ENCODE data around the gene AMPD3.

The AMPD3 gene

GRCh38 chr11:10528121-10528520, 73.1 kb downstream of the AMPD3 start:
- in situ Hi-C loops (cut with MboI; ENCODE audit: low sequenced_read_pairs), result loop anchor here (25.0 kb wide), 1 partner anchor 209 kb away; no protein-coding TSS in a partner anchor

- in situ Hi-C loops (cut with MboI; ENCODE audit: low sequenced_read_pairs), result loop anchor here (25.0 kb wide), 1 partner anchor 208 kb away; no protein-coding TSS in a partner anchor
Measured at GRCh38 chr11:10529279-10529678, 74.2 kb downstream of the AMPD3 start.

DNA sequence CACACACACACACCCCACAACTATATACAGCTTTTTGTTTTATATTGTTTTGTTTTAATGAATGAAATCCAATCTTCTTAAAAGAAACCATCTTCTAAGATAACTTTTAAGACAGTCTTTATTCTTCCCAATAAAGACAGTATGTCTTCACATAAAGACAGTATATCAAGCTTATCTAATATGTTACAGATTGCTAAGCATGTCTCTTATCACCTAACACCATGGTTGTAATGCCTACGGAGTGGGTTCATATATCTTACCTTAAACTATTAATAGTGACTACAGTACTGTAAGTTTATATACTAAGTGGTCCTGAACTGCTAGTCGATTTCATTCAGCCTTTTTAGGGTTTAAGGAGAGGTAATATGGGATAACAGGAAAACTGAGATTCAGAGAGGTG, 77.5 kb downstream of the AMPD3 start:
- in situ Hi-C loops (cut with MboI; ENCODE audit: low sequenced_read_pairs), result loop anchor here (25.0 kb wide), 1 partner anchor 205 kb away; no protein-coding TSS in a partner anchor

- in situ Hi-C loops (cut with MboI; ENCODE audit: low sequenced_read_pairs), result loop anchor here (25.0 kb wide), 1 partner anchor 204 kb away; no protein-coding TSS in a partner anchor
Measured at GRCh38 chr11:10533323-10533722, 78.3 kb downstream of the AMPD3 start.

DNA sequence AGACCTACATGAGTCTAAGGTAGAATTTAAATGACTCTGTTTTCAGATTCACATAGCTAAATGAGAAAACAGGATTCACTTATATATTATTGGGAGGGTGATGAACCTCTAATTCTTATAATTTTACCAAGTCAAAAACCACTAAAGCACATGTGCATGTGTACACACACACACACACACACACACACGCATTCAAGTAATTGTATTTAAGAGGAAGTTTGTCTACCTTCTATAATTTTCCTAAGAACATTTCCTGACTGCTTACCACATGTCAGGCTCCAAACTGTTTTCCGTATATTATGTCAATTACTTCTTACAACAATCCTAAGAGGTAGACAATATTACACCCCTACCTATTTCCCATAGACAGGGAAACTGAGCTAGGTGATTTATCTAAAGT, 79.3 kb downstream of the AMPD3 start:
- in situ Hi-C loops (cut with MboI; ENCODE audit: low sequenced_read_pairs), result loop anchor here (25.0 kb wide), 1 partner anchor 203 kb away; no protein-coding TSS in a partner anchor

DNA sequence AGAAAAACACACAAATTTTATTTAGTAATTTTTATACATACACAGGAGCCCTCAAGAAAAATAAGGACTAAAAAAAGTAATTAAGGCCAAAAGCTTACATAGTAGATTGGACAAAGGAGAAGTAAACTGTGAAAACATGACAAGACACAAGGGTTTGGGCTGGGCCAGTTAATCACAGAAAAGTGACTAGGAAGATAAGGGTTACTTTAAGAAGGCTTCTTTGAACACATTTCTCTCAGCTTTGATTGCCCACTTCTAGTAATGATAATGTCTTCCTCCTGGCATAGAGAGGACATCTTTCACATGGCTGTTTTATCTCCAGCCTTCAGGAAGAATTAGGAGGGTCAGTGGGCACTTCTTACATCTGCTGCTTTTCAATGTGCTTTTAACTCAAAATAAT, 82.5 kb downstream of the AMPD3 start:
- in situ Hi-C loops (cut with MboI; ENCODE audit: low sequenced_read_pairs), result loop anchor here (25.0 kb wide), 1 partner anchor 200 kb away; no protein-coding TSS in a partner anchor

DNA sequence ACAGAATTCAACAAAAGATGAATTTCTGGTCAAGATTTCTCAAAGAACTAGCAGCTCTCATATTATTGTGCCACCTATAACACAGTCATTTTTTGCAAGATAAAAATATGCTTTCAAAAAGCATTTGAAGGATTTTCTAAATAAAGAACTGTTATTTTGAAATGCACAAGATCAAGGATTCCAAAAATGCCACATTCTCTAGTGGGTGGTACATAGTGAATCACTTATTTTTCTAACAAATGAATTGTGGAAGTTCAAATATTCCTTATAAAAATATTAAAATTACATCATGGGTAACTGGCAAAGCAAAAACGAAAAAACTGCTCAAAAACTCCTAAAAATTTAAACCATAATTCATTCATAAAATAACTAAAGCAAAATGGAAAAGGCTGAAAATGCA, 83.9 kb downstream of the AMPD3 start:
- in situ Hi-C loops (cut with MboI; ENCODE audit: low sequenced_read_pairs), result loop anchor here (25.0 kb wide), 1 partner anchor 198 kb away; no protein-coding TSS in a partner anchor

- in situ Hi-C loops (cut with MboI; ENCODE audit: low sequenced_read_pairs), result loop anchor here (25.0 kb wide), 1 partner anchor 198 kb away; no protein-coding TSS in a partner anchor
Measured at GRCh38 chr11:10539339-10539738, 84.3 kb downstream of the AMPD3 start.

DNA sequence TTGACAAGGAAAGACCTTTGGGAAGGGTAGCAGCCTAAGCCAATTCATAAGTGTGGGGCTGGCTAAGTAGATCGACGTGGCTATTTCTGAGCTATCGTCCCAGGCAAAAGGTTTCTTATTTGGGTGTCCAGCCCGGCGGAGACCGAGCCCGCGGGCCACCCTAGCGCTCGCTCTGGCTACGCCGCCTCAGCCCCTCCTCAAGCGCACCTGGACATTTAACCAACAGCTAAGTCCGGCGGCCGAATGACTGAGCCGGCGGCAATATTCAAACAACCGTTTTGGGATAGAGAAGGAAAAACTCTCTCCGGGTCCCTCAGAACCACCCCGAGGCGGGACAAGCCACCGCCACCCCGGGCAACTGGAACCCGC, 85.5 kb downstream of the AMPD3 start:
- in situ Hi-C loops (cut with MboI; ENCODE audit: low sequenced_read_pairs), result loop anchor here (25.0 kb wide), 1 partner anchor 197 kb away; no protein-coding TSS in a partner anchor

DNA sequence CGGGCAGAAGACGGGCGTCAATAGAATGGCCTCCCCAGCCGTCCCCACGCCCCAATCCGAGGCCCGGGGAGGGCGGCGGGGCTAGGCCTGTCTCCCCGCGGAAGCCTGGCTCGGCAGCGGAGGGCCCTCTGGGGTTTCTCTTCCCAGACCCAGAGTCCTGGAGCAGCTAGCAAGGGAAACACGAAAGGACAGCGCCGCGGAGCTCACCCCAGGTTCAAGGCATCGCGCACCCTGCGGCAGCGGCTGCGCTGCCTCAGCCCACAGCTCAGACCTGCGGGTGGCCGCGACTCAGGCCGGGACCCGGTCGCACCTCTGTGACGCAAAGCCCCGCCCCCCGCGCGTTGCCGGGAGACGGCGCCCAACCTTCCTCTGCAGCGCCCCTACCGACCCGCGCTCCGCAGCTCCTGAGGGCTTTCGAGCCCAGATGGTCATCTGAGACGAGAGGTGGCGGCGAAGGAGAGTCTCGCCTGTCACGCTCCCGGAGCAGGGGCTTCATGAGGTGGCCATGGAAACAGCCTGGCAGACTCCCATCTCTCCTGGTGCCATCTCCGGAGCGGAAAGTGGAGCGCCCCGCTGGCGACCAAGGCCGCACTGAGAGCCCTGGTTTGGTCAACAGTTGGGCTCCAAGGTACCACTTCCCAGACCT, 86.0 kb downstream of the AMPD3 start, which contains the start of gene RNF141:
RNF141 (minus strand) TSS at position 273 of the 646 bp plus-strand sequence. CDS start 7,029 bp downstream, outside the sequence.
- in situ Hi-C loops (cut with MboI; ENCODE audit: low sequenced_read_pairs), result loop anchor here (25.0 kb wide), 1 partner anchor 196 kb away; no protein-coding TSS in a partner anchor

DNA sequence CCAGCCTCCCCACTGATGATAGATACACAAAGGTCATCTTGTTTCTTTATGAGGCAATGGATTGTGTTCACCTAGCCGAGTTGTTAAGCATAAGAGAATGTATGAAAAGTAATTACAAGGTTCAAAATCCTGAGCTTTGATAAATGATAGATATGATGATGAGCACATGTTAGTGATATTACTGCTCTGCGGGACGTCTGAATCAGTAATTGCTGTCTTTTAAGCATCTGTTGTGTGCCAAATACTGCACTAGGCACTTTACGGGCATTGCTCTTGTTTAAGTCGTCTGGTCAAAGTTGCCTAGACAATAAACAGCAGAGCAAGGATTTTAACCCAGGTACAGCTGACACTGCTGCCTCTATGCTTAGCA, 86.5 kb downstream of the AMPD3 start:
- in situ Hi-C loops (cut with MboI; ENCODE audit: low sequenced_read_pairs), result loop anchor here (25.0 kb wide), 1 partner anchor 196 kb away; no protein-coding TSS in a partner anchor

DNA sequence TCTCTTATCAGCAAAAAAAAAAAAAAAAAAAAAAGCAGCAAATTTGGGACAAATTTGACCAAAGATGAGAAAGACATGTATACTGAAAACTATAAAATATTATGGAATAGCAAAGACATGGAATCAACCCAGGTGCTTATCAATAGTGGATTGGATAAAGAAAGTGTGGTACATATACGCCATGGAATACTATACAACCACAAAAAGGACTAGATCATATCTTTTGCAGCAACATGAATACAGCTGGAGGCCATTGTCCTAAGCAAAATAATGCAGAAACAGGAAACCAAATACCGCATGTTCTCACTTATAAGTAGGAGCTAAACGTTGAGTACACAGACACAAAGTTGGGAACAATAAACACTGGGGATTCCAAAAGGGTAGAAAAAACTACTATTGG, 87.7 kb downstream of the AMPD3 start:
- in situ Hi-C loops (cut with MboI; ENCODE audit: low sequenced_read_pairs), result loop anchor here (25.0 kb wide), 1 partner anchor 195 kb away; no protein-coding TSS in a partner anchor

- in situ Hi-C loops (cut with MboI; ENCODE audit: low sequenced_read_pairs), result loop anchor here (25.0 kb wide), 1 partner anchor 194 kb away; no protein-coding TSS in a partner anchor
Measured at GRCh38 chr11:10543782-10544181, 88.7 kb downstream of the AMPD3 start.

DNA sequence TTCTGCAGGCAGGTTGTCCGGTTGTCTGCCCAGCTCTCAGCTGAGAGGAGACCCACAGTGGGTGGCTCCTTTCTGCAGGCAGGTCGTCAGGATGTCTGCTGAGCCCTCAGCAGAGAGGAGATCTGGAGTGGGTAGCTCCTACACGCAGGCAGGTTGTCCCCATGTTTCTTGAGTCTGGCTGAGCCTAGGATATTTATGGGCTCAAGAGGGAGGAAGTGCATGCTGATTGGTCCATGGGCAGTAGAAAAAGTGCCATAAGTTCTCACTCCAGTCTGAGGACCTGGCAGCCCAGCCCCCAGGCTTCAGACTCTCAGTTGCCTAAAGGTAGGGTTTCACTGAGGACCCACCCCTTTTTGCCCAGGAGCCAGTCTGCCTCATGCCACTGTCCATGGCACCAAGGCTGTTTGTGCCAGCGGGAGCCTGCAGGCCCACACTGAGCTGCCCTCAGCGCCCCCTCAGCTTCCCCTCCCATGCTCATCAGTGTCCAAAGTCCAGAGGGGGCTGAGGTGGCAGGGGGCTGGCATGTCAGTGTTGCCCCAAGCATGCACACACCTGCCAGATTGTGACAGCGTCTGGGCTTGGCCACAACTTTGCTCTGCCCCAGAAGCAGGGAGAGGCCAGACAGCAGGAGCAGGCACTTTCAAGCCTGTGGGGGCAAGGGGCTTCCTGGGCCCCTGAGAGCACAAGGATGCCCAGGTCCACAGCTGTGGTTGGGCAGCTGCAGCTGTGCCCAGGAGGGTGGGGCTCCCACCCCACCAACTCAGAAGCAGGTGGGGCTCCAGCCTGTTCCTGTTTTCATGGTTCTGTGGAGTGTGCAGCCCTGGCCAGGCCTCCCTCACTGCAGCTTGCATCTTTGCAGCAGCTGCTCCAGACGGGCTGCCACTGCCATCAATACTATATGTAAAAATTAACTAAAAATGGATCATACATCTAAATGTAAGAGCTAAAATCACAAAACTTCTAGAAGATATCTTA, 89.7 kb downstream of the AMPD3 start:
- in situ Hi-C loops (cut with MboI; ENCODE audit: low sequenced_read_pairs), result loop anchor here (25.0 kb wide), 1 partner anchor 193 kb away; no protein-coding TSS in a partner anchor

DNA sequence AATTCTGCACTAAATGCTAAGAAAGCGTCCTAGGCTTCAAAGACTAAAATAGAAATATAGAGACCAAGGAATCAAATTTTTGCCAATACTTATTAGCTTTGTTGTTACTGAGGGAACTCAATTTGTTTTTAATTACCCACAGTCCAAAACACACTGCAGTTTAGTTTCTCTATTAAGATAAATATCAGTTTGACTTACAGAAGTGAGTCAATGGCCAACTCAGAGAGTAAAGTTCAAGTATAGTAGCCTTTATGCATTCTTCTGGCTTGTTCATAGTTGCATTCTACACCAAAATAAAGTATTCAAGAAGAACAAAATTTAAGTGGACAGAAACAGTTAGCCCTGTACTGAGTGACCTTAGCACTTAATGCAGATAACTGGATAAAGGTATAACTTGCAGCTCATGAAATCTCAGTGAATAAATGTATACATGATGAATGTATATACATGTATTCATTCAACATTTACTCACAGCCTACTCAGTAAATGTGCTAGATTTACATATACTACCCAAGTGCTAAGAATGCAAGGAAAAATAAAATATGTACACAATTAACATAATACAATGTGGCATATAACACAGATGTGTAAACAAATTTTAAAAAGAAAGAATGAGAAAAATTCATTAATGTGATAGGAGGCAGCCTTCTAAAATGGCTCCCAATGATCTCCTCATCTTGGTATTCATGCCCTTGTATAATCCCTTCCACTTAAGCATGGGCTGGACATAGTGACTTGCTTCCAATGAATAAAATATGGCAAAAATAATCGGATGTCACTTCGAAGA, 95.6 kb downstream of the AMPD3 start:
- in situ Hi-C loops (cut with MboI; ENCODE audit: low sequenced_read_pairs), result no loop called here

GRCh38 chr11:10551290-10551592, 96.2 kb downstream of the AMPD3 start:
- in situ Hi-C loops (cut with MboI; ENCODE audit: low sequenced_read_pairs), result no loop called here

DNA sequence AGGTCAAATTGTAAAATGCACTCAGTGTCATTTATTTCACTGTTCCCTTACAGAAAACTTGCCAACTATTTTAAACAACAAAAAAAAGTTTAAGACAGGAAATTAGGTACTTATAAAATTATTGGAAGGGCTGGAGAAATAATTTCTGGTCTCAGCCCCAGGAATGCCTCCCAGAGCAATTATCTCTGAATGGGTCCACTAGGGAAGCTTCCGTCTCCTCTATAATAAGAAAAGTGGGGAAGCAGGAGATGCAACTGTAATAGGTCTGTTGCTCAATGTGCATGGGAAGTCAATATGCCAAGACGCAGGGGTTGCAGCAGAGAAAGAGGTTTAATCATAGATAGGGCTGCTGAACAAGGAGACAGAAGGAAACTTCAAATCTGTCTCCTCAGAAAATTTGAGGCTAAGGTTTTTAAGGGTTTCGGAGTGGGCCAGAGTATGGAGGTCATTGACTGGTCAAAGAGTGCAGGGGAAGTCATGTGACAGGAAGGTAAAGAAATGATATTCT, 96.8 kb downstream of the AMPD3 start:
- in situ Hi-C loops (cut with MboI; ENCODE audit: low sequenced_read_pairs), result no loop called here

DNA sequence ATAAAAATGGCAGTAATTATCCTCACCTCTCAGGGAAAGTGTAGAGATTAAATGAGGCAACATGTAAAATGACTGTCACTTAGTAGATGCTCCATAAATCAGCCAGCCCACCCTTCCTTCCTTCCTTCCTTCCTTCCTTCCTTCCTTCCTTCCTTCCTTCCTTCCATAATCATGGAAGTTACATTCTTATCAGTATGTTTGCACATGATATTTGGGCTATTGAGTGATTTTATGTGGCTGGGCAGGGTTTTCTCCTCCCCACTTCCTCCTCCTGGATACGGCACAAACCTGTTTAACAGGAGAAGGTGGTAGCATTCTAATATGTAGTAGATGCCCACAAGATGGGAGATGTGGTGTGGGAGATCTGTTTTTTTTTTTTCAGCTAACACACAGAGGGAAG, 101.5 kb downstream of the AMPD3 start:
- in situ Hi-C loops (cut with MboI; ENCODE audit: low sequenced_read_pairs), result no loop called here

Measured in HL-60/S4 treated with retinoic acid at 250 ng/mL for 4 days and 3 days (cell line).